ENCODE data around the gene FBN1. TPM values are rescaled to one million over a fixed set of nuclear protein-coding genes. Genes with fewer than 3 reads are reported as not detected.

FBN1 gene
- total and polyA plus RNA-seq, 2 experiments from 2014 or later = 1.9 to 3.8 TPM

DNA sequence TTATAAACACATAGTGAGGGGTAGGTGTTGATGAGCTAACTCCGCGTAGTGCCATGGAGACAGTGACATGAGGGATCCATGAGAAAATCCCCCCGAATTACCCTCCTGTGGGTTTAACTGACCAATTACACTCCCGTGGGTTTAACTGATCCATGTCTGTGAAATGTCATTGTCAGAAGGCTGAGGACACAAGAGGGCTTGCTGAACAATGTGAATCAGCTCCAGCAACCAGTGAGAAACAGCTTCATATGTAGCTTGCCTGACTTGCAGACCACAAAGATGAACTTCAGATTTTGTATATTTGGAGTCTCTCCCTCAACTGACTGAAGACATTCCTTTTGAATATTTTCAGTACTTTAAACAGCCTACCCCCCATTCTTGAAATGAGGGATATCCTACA, 144.9 kb downstream of the FBN1 start (continued):
- TF ChIP-seq, protein P1, sequence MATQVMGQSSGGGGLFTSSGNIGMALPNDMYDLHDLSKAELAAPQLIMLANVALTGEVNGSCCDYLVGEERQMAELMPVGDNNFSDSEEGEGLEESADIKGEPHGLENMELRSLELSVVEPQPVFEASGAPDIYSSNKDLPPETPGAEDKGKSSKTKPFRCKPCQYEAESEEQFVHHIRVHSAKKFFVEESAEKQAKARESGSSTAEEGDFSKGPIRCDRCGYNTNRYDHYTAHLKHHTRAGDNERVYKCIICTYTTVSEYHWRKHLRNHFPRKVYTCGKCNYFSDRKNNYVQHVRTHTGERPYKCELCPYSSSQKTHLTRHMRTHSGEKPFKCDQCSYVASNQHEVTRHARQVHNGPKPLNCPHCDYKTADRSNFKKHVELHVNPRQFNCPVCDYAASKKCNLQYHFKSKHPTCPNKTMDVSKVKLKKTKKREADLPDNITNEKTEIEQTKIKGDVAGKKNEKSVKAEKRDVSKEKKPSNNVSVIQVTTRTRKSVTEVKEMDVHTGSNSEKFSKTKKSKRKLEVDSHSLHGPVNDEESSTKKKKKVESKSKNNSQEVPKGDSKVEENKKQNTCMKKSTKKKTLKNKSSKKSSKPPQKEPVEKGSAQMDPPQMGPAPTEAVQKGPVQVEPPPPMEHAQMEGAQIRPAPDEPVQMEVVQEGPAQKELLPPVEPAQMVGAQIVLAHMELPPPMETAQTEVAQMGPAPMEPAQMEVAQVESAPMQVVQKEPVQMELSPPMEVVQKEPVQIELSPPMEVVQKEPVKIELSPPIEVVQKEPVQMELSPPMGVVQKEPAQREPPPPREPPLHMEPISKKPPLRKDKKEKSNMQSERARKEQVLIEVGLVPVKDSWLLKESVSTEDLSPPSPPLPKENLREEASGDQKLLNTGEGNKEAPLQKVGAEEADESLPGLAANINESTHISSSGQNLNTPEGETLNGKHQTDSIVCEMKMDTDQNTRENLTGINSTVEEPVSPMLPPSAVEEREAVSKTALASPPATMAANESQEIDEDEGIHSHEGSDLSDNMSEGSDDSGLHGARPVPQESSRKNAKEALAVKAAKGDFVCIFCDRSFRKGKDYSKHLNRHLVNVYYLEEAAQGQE (IDR thresholded peaks at IDR 0.05; ENCODE audit: unreplicated experiment) = no peak
- TF ChIP-seq ZNF331 (CRISPR knock-in tag; IDR thresholded peaks at IDR 0.05; ENCODE audit: low read depth) (no peak), EZH2phosphoT487 (IDR thresholded peaks at IDR 0.05; ENCODE audit: unreplicated experiment) (no peak), JUNB (IDR thresholded peaks at IDR 0.05; ENCODE audit: unreplicated experiment) (no peak)
- TF ChIP-seq, protein P2, sequence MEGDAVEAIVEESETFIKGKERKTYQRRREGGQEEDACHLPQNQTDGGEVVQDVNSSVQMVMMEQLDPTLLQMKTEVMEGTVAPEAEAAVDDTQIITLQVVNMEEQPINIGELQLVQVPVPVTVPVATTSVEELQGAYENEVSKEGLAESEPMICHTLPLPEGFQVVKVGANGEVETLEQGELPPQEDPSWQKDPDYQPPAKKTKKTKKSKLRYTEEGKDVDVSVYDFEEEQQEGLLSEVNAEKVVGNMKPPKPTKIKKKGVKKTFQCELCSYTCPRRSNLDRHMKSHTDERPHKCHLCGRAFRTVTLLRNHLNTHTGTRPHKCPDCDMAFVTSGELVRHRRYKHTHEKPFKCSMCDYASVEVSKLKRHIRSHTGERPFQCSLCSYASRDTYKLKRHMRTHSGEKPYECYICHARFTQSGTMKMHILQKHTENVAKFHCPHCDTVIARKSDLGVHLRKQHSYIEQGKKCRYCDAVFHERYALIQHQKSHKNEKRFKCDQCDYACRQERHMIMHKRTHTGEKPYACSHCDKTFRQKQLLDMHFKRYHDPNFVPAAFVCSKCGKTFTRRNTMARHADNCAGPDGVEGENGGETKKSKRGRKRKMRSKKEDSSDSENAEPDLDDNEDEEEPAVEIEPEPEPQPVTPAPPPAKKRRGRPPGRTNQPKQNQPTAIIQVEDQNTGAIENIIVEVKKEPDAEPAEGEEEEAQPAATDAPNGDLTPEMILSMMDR (conservative IDR thresholded peaks at IDR 0.05; ENCODE audit: low read depth in 2 of 2) = no peak

DNA sequence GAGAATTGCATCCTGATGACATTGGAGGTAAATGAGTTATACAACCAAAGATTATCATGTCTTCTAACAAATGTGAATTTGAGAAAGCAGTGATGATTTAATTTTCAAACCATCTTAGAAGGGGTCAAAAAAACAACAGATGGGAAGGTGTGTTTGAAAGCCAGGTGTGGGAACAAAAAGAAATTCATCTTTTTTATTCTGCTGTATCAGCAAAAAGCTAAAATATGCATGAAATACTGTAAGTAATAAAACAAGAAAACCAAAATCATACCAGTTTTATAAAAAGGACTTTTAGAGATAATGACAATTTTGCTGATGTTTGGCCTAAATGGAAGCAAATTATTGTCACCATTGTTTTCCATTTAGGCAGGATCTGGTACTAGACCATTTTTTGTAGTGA, 145.5 kb downstream of the FBN1 start:
- no peak for DNase-seq (ENCODE audit: low spot score)
- H3K9me2 ChIP-seq (ENCODE audit: insufficient read depth) = no peaks in the 10 kb centered on the region
- TF ChIP-seq EZH2phosphoT487 (IDR thresholded peaks at IDR 0.05; ENCODE audit: unreplicated experiment) (no peak), NANOG (IDR thresholded peaks at IDR 0.05; ENCODE audit: borderline replicate concordance) (no peak), JUNB (IDR thresholded peaks at IDR 0.05; ENCODE audit: unreplicated experiment) (no peak), ZNF114 (CRISPR knock-in tag; IDR thresholded peaks at IDR 0.05) (no peak), ZNF331 (CRISPR knock-in tag; IDR thresholded peaks at IDR 0.05; ENCODE audit: low read depth) (no peak)
- TF ChIP-seq, protein P3, sequence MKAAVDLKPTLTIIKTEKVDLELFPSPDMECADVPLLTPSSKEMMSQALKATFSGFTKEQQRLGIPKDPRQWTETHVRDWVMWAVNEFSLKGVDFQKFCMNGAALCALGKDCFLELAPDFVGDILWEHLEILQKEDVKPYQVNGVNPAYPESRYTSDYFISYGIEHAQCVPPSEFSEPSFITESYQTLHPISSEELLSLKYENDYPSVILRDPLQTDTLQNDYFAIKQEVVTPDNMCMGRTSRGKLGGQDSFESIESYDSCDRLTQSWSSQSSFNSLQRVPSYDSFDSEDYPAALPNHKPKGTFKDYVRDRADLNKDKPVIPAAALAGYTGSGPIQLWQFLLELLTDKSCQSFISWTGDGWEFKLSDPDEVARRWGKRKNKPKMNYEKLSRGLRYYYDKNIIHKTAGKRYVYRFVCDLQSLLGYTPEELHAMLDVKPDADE (IDR thresholded peaks at IDR 0.05) = no peak
- TF ChIP-seq, protein P1 (IDR thresholded peaks at IDR 0.05; ENCODE audit: unreplicated experiment) = no peak
- TF ChIP-seq, protein P2 (conservative IDR thresholded peaks at IDR 0.05; ENCODE audit: low read depth in 2 of 2) = no peak

More for the DNA sequence above, 145.5 kb downstream of the FBN1 start:
- no peak for ATAC-seq
- H3K79me2 ChIP-seq (replicated peaks; ENCODE audit: insufficient read depth) = no peaks in the 10 kb centered on the region
- H3K27ac ChIP-seq (ENCODE audit: low read depth) = no peak overlapping the region
- no peaks in the 10 kb centered on the region for H3F3A ChIP-seq (replicated peaks; ENCODE audit: low read depth)
- Mint-ChIP-seq H3K36me3 (ENCODE audit: low read depth) (no peaks in the 10 kb centered on the region), H3K9me3 (no peaks in the 10 kb centered on the region), H3K4me1 (no peaks in the 10 kb centered on the region), H3K27ac (no peak overlapping the region), H3K4me3 (no peak overlapping the region), H3K27me3 (ENCODE audit: insufficient read depth, low read depth, poor library complexity) (peaks cover 4% of the 10 kb centered on the region)
- H3K4me3 ChIP-seq = no peak overlapping the region
- no peak overlapping the region for H3K4me2 ChIP-seq
- no peaks in the 10 kb centered on the region for H3K36me3 ChIP-seq (ENCODE audit: insufficient read depth)
- no peak overlapping the region for H2AFZ ChIP-seq
- no peaks in the 10 kb centered on the region for H3K4me1 ChIP-seq (ENCODE audit: insufficient read depth)
- no peaks in the 10 kb centered on the region for H3K27me3 ChIP-seq (ENCODE audit: insufficient read depth)
- H4K20me1 ChIP-seq (replicated peaks; ENCODE audit: insufficient read depth) = no peaks in the 10 kb centered on the region
